GM12873 (cell line): ENCODE measurements around the gene RPS6KA2.

Source experiments
- CTCF ChIP-seq: IDR thresholded peaks from 2 replicates; pipeline ENCODE4 v1.5.1; 2012; ENCODE audit warnings: low read depth, mild to moderate bottlenecking, moderate library complexity, low read length, control low read depth; ENCODE audit not compliant: insufficient read depth; ENCODE audit errors: missing control alignments

The RPS6KA2 gene

GRCh38 chr6:166655251-166655650 is 28.2 kb upstream of the RPS6KA2 start:
- no peak for TF ChIP-seq CTCF

- TF ChIP-seq CTCF, result no peak
These were observed 27.5 kb upstream of the RPS6KA2 start for GRCh38 chr6:166654573-166654972.

GRCh38 chr6:166653639-166653941 is 26.5 kb upstream of the RPS6KA2 start:
- no peak for TF ChIP-seq CTCF

GRCh38 chr6:166650824-166651807 is 24.1 kb upstream of the RPS6KA2 start:
- TF ChIP-seq CTCF, result no peak

GRCh38 chr6:166650047-166650446 is 23.0 kb upstream of the RPS6KA2 start:
- no peak for TF ChIP-seq CTCF

GRCh38 chr6:166648846-166649245 is 21.8 kb upstream of the RPS6KA2 start:
- no peak for TF ChIP-seq CTCF

GRCh38 chr6:166647896-166648295 is 20.8 kb upstream of the RPS6KA2 start:
- TF ChIP-seq CTCF, result no peak
